GM21529 (cell line): ENCODE results near the gene KLF4.

Experiments used
- ATAC-seq: cut with Tn5 transposase; IDR thresholded peaks from one replicate; pipeline ENCODE4 v1.9.1; 2021; ENCODE audit not compliant: unreplicated experiment

Gene KLF4

DNA sequence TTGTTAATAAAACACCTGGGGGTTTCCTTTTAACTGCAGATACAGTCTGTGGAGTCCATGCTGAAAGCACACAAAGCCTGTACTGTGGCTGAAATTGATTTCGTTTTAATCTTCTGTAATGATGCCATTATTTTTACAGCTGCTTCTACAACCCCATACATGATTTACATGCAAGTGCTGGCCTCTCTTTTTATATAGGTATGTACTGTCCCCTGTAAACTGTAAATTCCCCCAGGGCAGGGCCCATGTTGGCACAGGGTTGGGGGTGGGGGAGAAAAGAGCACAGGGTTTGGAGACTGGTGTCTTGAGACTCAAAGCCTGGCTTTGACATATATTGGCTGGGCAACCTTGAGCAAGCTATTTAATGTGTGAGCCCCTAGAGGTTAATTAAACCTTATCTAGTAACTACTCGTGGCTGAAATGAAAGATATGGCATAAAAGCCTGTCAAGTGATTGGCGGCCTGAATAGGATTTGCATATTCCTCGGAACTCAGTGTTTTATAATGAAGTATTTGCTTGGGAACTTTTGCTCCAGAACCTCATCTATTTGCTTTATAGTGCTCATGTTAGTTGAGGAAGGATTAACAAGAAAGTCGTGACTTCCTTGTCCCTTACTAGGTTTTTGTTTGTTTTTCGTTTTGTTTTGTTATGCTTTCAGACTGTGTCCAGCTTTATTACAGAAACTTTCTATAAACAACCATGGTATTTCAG, 34.0 kb downstream of the KLF4 start:
- ATAC-seq, result no peak

DNA sequence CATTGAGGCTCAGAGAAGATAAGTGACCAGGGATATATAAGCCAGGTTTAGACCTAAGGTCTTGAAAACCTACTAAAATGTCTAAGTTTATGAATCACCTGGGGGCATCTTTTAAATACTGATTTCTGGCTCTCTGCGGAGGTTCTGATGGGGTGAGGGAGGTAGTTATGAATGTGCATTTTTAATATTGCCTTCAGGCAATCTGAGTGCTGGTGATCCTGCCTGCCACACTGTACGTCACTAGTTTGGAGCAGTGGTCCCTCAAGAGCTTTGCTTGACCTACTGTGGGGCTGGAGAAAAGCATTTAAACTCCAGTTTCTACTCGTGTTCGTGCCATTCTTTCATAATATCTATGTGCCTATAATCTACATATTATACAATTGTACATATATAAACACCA, 36.1 kb downstream of the KLF4 start:
- no peak for ATAC-seq

DNA sequence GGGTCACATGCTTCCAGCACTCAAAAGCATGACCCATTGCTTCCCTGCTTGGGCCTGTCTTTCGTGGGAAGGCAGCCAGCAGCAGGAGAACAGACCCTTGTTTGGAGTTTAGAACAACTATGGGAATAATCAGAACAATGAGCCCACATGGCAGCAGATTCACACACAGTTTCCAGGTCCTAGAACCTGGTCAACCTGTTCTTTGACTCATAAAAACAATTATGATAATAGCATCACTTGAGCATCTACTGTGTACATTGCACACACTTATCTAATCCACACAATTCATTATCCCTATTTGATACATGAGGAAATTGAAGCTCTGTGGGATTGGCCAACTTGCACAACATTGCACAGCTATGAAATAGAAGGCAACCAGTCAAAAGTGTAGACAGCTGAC, 41.7 kb downstream of the KLF4 start:
- no peak for ATAC-seq

DNA sequence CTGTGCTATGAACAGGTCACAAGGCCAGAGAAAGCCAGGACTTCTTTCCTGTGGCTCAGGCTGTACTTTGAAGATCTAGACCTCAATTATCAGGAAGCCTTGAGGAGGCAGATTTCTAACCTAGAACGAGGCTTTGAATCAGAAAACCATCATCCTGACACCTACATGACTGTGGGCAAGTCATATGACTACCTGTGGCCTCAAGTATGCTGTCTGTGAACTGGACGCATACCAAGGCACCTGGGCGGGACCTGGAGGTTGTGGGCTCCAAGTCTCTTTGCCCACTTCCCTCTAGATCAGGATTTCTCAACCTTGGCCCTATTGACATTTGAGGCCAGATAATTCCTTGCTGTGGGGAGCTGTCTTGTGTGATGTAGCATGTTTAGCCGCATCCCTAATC, 42.5 kb downstream of the KLF4 start:
- no peak for ATAC-seq

DNA sequence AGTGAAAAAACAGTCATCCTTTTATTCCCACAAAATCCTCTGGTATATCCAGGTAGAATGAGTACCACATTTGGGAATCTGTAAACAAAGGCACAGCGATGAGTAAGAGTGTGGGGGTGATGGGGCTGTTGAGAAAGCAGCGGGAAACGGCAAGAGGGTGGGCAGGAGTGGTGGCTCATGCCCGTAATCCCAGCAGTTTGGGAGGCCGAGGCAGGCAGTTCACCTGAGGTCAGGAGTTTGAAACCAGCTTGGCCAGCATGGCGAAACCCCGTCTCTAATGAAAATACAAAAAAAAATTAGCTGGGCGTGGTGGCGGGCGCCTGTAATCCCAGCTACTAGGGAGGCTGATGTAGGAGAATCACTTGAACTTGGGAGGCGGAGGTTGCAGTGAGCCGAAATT, 43.1 kb downstream of the KLF4 start:
- ATAC-seq, result no peak

- ATAC-seq, result no peak
These were observed 45.8 kb downstream of the KLF4 start for GRCh38 chr9:107443786-107444185.

- no peak for ATAC-seq
These were observed 49.5 kb downstream of the KLF4 start for GRCh38 chr9:107439991-107440456.

- ATAC-seq, result no peak
These were observed 51.1 kb downstream of the KLF4 start for GRCh38 chr9:107438211-107439031.

DNA sequence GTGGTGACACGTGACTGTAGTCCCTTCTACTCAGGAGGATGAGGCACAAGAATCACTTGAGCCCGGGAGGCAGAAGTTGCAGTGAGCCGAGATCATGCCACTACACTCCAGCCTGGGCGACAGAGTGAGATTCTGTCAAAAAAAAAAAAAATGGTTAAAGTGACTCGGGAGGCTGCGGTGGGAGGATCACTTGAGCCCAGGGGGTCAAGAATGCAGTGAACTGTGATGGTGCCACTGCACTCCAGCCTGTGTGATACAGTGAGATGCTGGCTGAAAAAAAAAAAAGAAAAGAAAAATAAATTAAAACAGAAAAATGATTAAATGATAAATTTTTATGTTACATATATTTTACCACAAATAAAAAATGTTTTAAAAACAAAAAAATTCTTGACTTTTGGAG, 51.9 kb downstream of the KLF4 start:
- ATAC-seq, result no peak

- no peak for ATAC-seq
These were observed 54.2 kb downstream of the KLF4 start for GRCh38 chr9:107435415-107435814.
